Activated CD4-positive, CD25-positive, alpha-beta regulatory T cell (primary cell): ENCODE data around the gene SPDEF.

Experiments
- DNase-seq, 4 experiments: peaks; one replicate each; lab custom pipeline; 2025; lab: John Stamatoyannopoulos, UW

The SPDEF gene

DNA sequence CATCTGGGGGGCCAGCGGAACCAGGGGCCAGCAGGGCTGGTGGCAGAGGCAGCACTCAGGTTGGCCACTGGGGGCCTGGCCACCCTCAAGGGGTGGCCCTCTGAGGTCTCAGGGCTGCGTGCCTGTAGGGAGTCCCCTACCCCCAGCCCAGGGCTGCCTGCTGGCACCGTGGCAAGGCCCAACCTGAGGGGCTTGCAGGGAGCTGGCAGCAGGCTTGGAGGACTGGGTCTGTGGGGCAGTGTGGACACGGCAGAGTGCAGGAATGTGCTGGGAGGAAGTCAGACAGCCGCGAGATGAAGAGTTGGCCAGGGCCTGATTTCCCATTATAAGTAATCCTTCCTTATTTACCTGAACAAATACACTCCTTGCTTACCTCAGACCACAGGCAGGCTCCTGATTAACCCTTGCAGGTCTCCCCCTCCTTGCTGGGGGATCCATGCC, at the start of gene SPDEF:
Gene SPDEF, minus strand, starts transcription at position 299 of the 441 bp plus-strand sequence. CDS start 11,874 bp downstream, outside the sequence.
- no peak for DNase-seq

- no peak for DNase-seq
Observed at GRCh38 chr6:34603707-34604106, 47.6 kb upstream of the SPDEF start.

DNA sequence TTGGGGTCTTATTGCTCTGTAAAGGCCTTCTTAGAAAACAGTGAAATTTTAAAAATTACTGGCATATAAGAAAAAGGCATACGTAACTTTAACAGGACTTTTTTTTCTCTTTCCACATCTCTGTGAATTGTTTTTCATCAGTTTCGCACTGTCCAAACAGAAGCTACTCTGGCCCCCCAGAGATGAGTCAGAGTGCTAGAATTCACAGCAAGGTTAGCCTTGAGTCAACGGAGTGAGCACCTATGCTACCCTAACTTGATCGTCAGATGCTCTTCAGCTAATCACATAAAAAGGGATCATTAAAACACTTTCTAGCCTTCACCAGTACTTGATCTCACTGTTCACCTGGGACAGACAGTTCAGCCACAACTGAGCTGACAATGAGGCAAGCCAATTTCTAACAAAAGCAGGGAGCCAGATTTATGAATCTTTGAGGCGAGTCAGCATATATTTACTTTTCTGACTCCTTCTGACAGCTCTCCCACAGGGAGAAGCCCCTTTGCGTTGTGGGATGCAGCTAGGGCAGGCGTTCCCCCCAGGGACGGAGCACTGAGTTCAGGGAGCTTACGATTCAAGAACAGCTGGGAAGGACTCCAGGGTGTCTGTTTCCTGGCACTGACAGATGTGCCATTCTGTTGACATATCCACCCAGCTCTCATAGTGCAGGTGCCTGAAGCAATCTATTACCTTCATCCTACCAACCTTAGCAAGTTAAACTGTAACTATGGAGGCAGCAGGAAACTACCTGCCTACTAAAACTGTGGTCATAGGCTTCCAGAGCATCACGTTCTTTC, 46.4 kb upstream of the SPDEF start:
- DNase-seq: no peak

- DNase-seq: no peak
Observed at GRCh38 chr6:34601706-34602105, 45.6 kb upstream of the SPDEF start.

DNA sequence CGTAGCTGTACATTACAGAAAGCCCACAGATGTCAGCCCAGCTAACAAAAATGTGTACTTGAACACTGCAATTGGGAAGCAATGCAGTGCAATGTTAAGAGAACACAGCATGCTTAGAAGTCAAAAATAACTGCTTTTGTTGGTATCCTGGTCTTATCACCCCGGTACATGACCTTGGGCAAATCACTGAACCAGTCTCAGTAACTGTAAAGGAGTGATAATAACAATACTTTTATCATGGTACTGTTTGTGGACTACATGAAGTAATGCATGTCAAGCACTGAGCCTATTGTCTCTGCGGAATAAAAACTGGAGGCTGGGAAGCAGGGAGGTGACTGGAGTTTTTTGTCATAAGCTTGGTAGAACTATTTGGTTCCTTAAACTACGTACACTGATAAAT, 44.7 kb upstream of the SPDEF start:
- no peak for DNase-seq

DNA sequence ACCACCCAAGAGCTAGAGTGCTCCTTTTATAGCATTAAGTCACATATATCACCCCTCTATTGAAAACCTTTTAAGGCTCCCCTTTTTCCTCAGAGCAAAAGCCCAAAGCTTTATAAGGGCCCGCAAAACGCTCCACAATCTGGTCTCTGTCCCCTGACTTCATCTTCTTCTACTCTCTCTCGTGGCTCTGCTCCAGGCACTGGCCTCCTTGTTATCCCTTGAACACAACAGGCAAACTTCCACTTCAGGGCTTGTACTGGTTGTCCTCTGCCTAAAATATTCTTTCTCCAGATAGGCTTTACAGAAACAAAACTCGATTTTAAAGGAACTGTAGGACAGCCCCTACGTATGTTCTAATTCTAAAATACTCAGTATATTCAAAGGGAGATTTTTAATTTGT, 44.0 kb upstream of the SPDEF start:
- no peak for DNase-seq

- DNase-seq: no peak
Observed at GRCh38 chr6:34598712-34599111, 42.6 kb upstream of the SPDEF start.

GRCh38 chr6:34597605-34598353, 41.6 kb upstream of the SPDEF start:
- no peak for DNase-seq

GRCh38 chr6:34596798-34597197, 40.7 kb upstream of the SPDEF start:
- DNase-seq: no peak

GRCh38 chr6:34595332-34596184, 39.4 kb upstream of the SPDEF start:
- no peak for DNase-seq

DNA sequence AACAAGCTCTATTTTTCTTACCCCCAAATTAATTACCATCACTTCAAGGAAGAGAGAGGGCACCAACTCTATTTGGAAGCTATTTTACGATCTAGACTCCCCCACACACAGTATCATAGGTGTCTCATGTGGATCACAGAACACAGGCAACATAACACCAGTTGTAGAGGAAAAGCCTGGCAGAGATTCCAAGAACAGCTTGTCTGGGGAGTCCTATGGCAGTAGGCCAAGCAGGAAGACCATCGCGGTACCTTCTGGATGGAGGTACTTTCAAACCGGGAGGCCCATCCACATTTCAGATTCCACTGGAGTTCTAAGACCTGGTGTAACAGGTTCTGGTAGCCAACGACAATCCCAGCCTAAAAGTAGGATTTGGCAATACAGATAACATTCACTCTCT, 37.6 kb upstream of the SPDEF start:
- DNase-seq: no peak

DNA sequence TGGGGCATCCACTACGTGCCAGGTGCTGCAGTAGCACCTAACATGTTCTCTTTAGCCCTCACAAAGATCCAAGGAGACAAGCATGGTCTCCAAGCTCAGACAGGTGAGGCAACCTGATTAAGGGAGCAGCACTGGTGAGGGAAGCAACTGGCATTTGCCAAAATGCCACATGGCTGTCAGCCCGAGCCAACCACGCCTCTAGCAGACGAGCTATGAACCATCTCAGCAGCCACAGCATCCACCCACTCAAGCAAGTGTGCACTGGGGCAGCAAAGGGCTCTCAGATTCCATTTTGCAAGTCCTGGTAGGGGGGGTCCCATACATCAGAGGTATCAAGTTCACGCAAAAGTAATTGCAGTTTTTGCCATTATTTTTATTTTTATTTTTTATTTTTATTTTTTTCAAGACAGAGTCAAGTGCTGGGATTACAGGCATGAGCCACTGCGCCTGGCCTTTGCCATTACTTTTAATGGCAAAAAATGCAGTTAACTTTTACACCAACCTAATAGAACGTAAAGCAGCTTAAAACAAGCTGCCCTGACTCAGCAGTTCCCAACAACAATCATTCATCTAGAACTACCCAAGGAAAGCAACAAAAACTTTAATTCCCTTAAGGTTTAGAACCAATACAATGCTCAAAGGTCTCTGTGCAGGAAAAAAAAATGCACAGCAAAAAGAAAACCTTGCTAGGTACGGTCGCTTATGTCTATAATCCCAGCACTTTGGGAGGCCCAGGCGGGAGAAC, 36.3 kb upstream of the SPDEF start:
- DNase-seq: no peak

DNA sequence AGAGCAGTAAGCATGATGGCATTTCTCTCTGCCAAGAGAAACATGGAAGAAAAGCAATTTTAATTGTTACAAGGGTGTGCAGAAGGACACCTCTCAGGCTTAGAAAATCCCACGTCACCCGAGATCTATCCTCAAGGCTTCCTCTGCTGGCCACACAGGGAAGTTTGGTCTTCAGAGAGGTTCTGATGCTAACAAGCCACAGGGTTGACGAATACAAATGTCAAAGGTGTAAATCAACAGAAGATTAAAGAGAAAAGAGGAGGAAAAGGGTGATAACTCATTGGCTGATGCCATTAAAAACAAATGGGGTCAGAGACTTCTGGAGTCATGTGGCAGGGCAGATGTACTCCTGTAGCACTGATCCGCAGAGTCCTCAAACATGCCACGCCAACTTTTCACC, 33.6 kb upstream of the SPDEF start:
- DNase-seq: no peak

DNA sequence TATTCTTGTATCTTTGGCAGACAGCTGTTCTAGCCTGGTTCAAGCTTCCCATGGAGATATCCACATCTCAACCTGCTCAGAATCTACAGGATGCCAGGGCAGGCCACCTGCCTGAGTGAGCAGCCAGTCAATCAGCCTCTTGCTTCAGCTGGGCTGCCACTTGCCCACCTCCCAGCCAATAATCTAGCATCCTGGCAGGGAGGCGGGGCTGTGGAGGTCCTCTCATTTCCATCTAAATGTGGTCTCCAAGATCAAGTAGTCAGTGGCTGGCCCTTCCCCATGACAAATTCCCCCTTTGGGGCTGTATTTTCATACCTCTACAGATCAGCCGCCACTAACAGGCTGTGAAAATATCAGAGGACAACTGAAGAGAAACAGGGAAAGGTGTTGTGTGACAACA, 33.0 kb upstream of the SPDEF start:
- DNase-seq: no peak

GRCh38 chr6:34587851-34588250, 31.7 kb upstream of the SPDEF start:
- no peak for DNase-seq

DNA sequence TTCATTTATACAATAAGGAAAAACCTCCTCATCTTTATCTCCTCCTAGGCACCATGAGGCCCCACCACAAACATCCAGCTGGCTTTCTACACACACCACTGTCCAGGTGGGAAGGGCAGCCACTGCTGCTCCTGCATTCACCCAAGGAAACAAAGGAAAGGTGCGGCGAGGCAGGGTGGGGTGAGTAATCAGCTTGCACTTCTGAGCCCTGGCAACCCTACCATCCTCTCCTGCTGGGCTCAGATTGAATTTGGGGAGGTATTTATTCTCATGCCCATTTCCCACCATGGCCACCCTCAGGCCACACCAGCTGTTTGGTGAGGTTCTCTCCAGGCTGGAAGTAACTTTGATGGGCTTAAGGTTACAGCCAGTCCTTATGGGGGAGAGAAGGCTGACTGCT, 31.2 kb upstream of the SPDEF start:
- DNase-seq: no peak

- no peak for DNase-seq
Observed at GRCh38 chr6:34586327-34587040, 30.4 kb upstream of the SPDEF start.

DNA sequence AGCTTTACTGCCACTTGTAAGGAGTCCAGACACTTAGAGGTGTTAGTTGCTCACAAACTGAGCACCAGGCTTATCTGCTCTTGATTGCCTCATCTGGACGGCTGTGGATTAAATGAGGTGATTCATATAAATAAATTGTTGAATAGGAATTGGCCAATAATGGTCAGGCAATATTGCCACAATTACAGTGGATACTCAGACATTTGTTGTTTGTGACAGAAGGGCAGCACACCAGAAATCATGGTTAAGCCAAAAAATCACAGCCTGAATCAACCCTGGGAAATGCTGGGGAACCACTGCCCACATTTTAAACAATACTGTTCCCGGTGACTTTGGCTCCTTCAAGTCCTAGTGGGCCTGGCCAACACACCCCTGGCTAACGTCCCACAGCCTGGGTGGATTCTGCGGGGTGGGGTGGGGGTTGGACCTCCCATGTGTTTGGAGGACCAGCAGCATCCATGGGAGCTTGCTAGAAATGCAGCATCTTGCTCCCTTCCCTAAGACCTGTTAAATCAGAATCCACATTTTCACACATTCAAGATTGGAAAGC, 29.5 kb upstream of the SPDEF start:
- DNase-seq: no peak

DNA sequence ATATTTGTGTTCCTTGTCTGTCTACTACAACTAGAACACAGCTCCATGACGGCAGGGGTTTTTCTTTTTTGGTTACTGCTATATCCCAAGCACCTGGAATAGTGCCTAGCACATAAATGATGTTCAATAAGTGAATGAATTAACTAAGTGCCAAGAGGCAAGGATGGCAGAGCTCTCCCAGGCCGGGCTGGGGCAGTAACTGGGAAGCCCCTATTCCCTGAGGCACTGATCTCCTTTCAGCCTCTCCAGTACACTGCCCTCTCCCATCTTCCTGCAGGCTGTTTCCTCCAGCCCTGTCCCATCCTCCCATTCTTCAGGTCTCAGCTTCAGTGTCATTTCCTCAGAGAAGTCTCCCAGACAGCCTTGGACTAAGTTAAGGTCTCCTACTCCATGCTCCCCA, 29.0 kb upstream of the SPDEF start:
- DNase-seq: no peak

DNA sequence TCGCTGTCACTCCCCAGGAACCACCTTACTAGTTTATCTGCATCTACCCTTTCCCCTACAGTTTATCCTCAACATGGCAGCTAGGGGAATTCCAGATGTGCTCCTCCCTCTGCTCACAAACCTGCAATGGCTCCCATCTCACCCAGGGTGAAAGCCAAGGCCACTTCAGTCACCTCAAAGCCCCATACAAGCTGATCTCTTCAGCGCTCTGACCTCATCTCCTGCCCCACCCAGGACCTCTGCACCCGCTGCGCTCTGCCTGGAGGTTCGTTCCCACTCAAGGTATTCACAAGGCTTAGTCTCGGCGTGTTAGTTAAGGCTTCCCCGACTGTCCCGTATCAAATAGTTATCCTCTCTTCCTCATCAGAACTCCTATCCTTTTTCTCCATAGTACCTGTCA, 28.6 kb upstream of the SPDEF start:
- no peak for DNase-seq
